ENCODE measurements around the gene NPFFR1.
"Not testable (repeated sequence)": the region's sequence is repeated elsewhere in the genome, so short reads cannot be mapped to it uniquely, and the experiment has no call there.

NPFFR1 gene

DNA sequence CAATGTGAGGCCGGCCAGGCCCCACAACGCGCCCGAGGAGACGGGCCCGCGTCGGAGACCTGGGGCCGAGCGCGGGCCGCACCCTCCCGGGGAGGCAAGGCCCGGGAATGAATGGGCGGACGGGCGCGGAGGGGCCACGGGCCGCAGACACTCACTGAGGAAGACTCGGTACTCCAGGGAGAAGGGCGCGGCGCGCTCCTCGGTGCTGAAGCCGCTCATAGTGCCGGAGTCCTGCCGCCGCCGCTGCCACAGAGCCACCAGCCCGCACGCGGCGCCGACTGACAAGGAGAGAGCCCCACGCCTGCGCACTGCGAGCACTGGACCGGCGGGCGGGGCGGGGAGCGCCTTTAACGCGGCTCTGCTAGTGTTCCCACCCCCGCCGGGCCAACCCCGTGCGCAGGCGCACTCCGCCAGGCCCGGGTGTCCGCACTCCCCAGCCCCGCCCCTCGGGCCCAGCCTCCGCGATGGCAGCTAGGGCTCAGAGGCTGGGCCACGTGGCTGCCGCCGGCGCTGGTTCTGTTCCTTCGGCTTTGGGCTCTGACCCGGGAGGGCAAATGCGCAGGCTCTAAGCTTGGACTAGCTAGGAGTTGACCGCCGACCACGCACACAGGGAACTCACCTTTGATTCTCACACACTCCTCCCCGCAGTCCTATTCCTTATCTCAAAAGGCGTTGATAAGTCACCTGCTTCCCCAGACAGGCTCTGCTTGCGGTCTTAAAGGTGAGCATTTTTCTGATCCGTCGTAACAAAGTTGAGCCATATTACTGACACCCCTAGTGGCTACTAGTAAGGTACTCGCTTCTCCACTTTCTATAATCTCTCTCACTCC lies 50.5 kb downstream of the NPFFR1 start, which contains the start of gene PPA1:
PPA1 (minus strand) TSS at position 321 of the 830 bp plus-strand sequence; CDS start at position 219, 102 bp downstream.
- H3K27me3 Mint-ChIP-seq, result peaks cover 0 to 9% of the 10 kb centered on the region in 2 donors

DNA sequence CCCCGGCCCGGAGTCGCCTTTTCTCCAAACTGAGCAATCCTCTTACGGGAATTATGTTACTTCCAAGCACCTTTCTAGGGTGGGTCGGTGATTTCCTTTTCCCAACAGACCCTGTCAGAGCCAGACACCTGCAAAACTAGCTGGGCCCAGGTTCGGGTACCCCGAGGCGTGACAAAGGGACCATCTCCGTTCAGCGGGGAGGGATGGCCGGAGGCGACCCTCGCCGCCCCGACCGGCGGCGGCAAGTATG lies 51.0 kb downstream of the NPFFR1 start:
- no peak for ATAC-seq (replicated peaks)
- Mint-ChIP-seq H3K4me1 (ENCODE audit: low read depth in 2 of 2) (peaks cover 8 to 14% of the 10 kb centered on the region in 2 donors), H3K4me3 (peak overlapping the region; percentile 87), H3K27ac (peak overlapping the region; percentile 80 to 88), H3K27me3 (peaks cover 0 to 9% of the 10 kb centered on the region in 2 donors), H3K36me3 (ENCODE audit: insufficient read depth) (peaks cover 9% of the 10 kb centered on the region), H3K9me3 (no peaks in the 10 kb centered on the region)
- DNase-seq, result no peak

More for the DNA sequence above, 50.5 kb downstream of the NPFFR1 start, which contains the start of gene PPA1:
- Mint-ChIP-seq H3K4me3 (peak within 1 kb of the TSS; percentile 87), H3K4me1 (ENCODE audit: low read depth in 2 of 2) (peaks cover 8 to 14% of the 10 kb centered on the region in 2 donors), H3K36me3 (ENCODE audit: insufficient read depth) (peaks cover 9% of the 10 kb centered on the region), H3K27ac (peak within 1 kb of the TSS; percentile 85 to 88), H3K9me3 (no peaks in the 10 kb centered on the region)
- ATAC-seq (replicated peaks) (peak; percentile 90), DNase-seq (peak; percentile 99 to 100 (median 99))

DNA sequence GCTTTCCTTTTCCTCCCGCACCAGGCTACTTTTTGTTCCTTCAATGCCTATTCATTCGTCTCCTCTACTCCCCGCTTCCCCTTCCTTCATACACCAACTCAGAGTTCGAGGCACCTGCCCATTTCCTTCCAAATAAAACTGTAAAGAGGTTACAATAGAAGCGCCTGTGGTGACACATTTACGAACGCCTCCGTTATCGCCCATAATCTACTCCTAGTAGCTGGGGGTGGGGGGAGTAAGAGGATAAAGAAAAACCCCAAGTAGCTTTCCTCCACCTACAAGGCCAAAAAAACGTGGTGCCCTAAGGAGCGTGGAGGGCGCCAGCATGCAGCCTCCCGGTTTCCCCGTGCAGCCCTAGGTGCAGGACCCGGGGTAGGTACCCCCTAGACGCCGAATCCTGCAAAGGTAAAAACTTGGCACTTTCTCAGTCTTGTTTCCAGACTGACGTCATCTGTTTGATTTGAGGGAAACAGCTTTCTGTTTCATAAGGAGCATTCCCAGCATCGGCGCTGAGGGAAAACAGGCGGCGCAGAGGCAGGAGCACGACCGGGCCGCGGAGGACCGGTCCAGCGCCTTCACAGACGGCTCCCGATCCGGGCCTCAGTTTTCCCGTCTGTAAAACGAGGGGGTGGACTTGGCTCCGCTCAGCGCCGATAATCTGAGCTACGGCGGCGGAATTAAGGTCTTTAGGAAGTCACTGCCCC lies 51.5 kb downstream of the NPFFR1 start:
- Mint-ChIP-seq H3K27ac (peak overlapping the region; percentile 80 to 88), H3K27me3 (peaks cover 0 to 5% of the 10 kb centered on the region in 2 donors), H3K36me3 (ENCODE audit: insufficient read depth) (peaks cover 9% of the 10 kb centered on the region), H3K4me1 (ENCODE audit: low read depth in 2 of 2) (peaks cover 8 to 14% of the 10 kb centered on the region in 2 donors), H3K9me3 (no peaks in the 10 kb centered on the region), H3K4me3 (peak overlapping the region; percentile 87)
- DNase-seq (peak; percentile 5 to 25 (median 20)), ATAC-seq (replicated peaks) (peak; percentile 6)

DNA sequence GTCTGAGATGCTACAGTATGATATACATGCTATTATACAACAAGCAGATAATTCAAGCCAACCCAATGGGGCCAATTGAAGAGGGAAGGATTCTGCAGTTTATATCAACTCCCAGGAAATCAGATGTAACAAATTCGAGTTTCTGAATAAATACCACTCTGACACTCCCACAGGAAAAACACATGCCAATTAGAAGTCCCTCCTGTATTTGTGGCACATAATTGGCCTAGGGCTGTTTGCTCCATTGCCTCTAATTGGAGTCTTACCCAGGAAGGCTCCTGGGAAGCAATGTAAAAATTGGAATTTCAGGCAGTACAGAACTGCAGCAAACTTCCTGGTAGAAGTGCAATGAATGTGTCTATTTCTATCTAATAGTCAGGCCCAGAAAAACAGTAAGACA lies 55.3 kb downstream of the NPFFR1 start:
- Mint-ChIP-seq H3K27ac (peak overlapping the region in 1 of 2 donors; percentile 62), H3K4me1 (ENCODE audit: low read depth in 2 of 2) (peaks cover 8 to 17% of the 10 kb centered on the region in 2 donors), H3K9me3 (no peaks in the 10 kb centered on the region), H3K4me3 (no peak overlapping the region), H3K27me3 (no peaks in the 10 kb centered on the region), H3K36me3 (ENCODE audit: insufficient read depth) (peaks cover 4% of the 10 kb centered on the region)
- DNase-seq, result no peak
- ATAC-seq (replicated peaks), result no peak

DNA sequence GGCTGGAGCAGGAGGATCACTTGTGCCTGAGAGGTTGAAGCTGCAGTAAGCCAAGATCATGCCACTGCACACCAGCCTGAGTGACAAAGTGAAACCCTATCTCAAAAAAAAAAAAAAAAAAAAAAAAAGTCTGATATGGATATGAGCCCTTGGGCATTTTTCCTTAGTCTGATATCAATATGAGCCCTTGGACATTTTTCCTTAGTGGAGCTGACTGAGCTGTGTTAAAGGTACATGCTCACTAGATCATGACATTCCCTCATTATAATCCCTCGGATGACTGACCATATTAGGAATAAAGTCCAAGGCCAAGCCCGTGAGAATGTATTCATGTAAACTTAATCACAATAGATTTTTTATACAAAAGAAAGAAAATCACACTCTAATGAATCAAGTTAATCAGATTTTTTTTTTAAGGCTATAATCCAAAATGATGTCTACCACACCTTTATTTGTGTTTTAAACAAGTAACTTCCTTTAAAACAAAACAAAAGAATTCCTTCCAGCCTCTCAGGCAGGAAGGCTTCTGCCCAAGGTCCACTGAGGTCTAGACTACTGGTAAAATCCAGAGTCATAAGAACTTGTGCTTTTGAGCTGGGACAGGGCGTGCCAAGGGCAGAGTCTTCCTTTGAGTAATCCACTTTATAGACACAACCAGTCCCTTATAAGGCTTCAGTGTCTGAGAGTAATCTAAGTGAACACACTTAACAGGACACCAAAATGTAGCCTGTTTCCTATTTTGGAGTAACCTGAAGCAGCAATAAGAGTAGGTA lies 56.1 kb downstream of the NPFFR1 start:
- H3K9me3 Mint-ChIP-seq, result no peaks in the 10 kb centered on the region
- peaks cover 4% of the 10 kb centered on the region for H3K36me3 Mint-ChIP-seq (ENCODE audit: insufficient read depth)
- no peak overlapping the region for H3K4me3 Mint-ChIP-seq
- no peaks in the 10 kb centered on the region for H3K27me3 Mint-ChIP-seq
- no peak for ATAC-seq (replicated peaks)
- DNase-seq, result no peak
- H3K27ac Mint-ChIP-seq, result no peak overlapping the region
- peaks cover 10 to 17% of the 10 kb centered on the region in 2 donors for H3K4me1 Mint-ChIP-seq (ENCODE audit: low read depth in 2 of 2)

DNA sequence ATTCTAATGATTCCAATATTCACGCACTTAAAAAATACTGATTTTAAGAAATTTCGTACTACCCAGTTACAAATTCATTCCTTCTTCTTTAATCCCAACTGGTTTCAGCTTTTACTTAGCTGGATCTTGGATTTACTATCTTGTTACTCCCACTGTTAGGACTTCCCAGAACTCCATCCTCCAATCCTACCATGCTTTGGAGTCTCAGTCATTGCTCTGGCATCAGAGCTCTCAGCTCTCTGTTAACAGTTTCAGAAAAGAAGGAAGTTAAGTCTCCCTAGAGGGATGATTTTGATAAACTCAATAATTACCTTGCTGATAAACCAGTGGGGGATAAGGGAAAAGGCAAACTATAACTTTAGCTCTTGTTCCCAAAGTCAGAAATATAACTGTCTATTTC lies 60.1 kb downstream of the NPFFR1 start:
- no peak overlapping the region for H3K4me3 Mint-ChIP-seq
- DNase-seq (no peak), ATAC-seq (replicated peaks) (no peak)
- no peaks in the 10 kb centered on the region for H3K27me3 Mint-ChIP-seq
- H3K9me3 Mint-ChIP-seq, result no peaks in the 10 kb centered on the region
- no peak overlapping the region for H3K27ac Mint-ChIP-seq
- H3K4me1 Mint-ChIP-seq (ENCODE audit: low read depth in 2 of 2), result peaks cover 12 to 14% of the 10 kb centered on the region in 2 donors
- H3K36me3 Mint-ChIP-seq (ENCODE audit: insufficient read depth), result peaks cover 4% of the 10 kb centered on the region

DNA sequence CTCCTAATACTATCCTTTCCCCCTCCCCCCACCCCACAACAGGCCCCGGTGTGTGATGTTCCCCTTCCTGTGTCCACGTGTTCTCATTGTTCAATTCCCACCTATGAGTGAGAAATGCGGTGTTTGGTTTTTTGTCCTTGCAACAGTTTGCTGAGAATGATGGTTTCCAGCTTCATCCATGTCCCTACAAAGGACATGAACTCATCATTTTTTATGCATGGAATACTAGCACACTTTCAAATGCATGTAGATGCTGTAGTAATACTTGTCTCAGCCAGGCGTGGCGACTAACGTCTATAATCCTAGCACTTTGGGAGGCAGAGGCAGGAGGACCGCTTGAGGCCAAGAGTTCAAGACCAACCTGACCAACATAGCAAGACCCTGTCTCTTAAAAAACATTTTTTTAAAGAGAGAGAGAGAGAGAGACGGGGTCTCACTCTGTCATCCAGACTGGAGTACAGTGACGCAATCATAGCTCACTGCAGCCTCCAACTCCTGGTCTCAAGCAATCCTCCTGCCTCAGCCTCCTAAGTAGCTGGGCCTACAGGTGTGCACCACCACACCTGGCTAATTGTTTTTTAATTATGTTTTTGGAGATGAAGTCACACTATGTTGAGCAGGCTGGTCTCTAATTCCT lies 60.9 kb downstream of the NPFFR1 start:
- not testable (repeated sequence) for H3K9me3 Mint-ChIP-seq; H3K27me3 Mint-ChIP-seq; H3K4me3 Mint-ChIP-seq; H3K36me3 Mint-ChIP-seq (ENCODE audit: insufficient read depth); DNase-seq; ATAC-seq (replicated peaks)
- H3K4me1 Mint-ChIP-seq (ENCODE audit: low read depth in 2 of 2), result peaks cover 12 to 13% of the 10 kb centered on the region in 2 donors
- H3K27ac Mint-ChIP-seq, result peak overlapping the region in 1 of 2 donors; percentile 71

DNA sequence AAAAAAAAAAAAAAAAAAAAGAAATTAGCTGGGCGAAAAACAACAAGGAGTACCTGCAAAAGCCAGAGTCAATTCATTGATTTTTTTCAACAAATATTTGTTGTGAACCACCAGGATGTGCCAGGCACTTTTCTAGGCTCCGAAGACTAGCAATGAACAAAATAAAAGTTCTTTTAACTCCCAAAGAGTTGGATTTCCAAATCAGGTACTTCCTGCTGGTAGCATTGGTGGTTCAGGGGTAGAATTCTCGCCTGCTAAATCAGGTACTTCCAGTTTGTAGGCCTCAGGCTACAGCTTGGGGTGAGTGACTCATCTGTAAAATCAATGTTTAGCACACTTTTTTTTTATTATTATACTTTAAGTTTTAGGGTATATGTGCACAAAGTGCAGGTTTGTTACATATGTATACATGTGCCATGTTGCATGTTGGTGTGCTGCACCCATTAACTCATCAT lies 61.4 kb downstream of the NPFFR1 start:
- Mint-ChIP-seq H3K4me3 (no peak overlapping the region), H3K27me3 (no peaks in the 10 kb centered on the region), H3K9me3 (no peaks in the 10 kb centered on the region), H3K27ac (peak overlapping the region in 1 of 2 donors; percentile 71), H3K4me1 (ENCODE audit: low read depth in 2 of 2) (peaks cover 12 to 13% of the 10 kb centered on the region in 2 donors), H3K36me3 (ENCODE audit: insufficient read depth) (peaks cover 4% of the 10 kb centered on the region)
- ATAC-seq (replicated peaks), result no peak
- DNase-seq, result no peak

DNA sequence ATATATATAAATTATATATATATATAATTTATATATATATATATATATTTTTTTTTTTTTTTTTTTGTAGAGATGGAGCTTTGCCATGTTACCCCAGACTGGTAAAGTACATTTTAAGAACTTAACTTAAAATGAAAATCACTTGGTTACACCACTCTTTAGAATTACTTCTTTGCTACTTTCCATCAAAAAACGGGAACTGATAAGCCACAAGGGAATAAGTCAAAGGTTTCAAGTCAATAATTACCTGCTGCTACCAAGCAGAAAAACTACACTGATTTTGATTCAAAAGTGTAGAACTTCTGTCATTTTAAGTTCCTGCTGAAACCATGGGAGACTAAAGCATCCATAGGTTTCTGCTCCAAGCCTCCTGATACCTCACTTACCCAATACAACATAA lies 62.8 kb downstream of the NPFFR1 start:
- no peaks in the 10 kb centered on the region for H3K27me3 Mint-ChIP-seq
- peaks cover 12 to 13% of the 10 kb centered on the region in 2 donors for H3K4me1 Mint-ChIP-seq (ENCODE audit: low read depth in 2 of 2)
- DNase-seq (no peak), ATAC-seq (replicated peaks) (no peak)
- H3K27ac Mint-ChIP-seq, result peak overlapping the region; percentile 48 to 59
- H3K4me3 Mint-ChIP-seq, result peak overlapping the region; percentile 1 to 46
- peaks cover 12% of the 10 kb centered on the region for H3K36me3 Mint-ChIP-seq (ENCODE audit: insufficient read depth)
- no peaks in the 10 kb centered on the region for H3K9me3 Mint-ChIP-seq

DNA sequence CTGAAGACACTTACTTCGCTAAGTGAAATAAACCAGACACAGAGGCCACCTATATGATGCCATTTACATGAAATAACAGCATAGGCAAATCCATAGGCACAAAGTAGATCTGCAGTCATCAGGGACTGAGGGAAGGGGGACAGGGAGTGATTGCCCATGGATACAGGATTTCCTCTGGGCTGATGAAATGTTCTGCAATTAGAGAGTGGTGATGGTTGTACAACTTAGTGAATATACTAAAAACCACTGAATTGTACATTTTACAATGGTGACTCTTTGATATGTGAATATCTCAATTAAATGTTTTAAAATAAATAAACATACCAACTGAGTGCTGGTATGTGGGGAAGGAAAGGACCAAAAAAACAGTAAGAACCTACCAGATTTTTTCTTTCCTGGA lies 70.9 kb downstream of the NPFFR1 start:
- peaks cover 41% of the 10 kb centered on the region for H3K36me3 Mint-ChIP-seq (ENCODE audit: insufficient read depth)
- no peak overlapping the region for H3K4me3 Mint-ChIP-seq
- H3K4me1 Mint-ChIP-seq (ENCODE audit: low read depth in 2 of 2), result no peaks in the 10 kb centered on the region
- no peaks in the 10 kb centered on the region for H3K9me3 Mint-ChIP-seq
- ATAC-seq (replicated peaks) (no peak), DNase-seq (no peak)
- H3K27ac Mint-ChIP-seq, result peak overlapping the region in 1 of 2 donors; percentile 16
- H3K27me3 Mint-ChIP-seq, result no peaks in the 10 kb centered on the region

DNA sequence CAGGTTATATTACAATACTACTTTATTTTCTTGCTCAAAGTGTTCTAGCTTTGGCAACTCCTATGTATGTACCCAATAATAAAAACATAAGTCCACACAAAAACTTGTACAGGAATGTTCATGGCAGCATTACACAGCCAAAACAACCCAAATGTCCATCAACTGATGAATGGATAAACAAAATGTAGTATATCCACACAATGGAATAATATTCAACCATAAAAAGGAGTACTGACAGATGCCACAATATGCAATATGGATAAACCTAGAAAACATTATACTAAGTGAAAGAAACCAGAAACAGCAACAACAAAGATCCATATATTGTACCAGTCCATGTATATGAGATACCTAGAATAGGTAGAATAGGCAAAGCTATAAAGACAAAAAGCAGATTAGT lies 71.5 kb downstream of the NPFFR1 start:
- no peak overlapping the region for H3K4me3 Mint-ChIP-seq
- no peaks in the 10 kb centered on the region for H3K27me3 Mint-ChIP-seq
- H3K36me3 Mint-ChIP-seq (ENCODE audit: insufficient read depth), result peaks cover 47% of the 10 kb centered on the region
- no peak for DNase-seq
- no peak for ATAC-seq (replicated peaks)
- H3K27ac Mint-ChIP-seq, result peak overlapping the region in 1 of 2 donors; percentile 16
- H3K4me1 Mint-ChIP-seq (ENCODE audit: low read depth in 2 of 2), result no peaks in the 10 kb centered on the region
- no peaks in the 10 kb centered on the region for H3K9me3 Mint-ChIP-seq

DNA sequence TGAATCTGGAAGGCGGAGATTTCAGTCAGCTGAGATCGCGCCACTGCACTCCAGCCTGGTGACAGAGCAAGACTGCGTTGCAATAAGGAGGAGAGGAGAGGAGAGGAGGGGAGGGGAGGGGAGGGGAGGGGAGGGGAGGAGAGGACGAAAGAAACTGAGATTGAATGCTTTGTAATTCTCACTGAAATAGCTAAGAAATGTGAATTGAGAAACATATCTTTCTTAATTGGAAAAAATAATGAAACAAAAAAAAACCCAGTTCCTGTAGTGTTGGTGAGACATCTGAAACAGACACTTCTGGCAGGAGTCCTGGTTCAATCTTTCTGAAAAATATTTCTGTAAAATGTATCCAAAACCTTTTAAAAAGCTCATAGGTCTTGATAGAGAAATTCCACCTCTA lies 77.0 kb downstream of the NPFFR1 start:
- ATAC-seq (replicated peaks) (no peak), DNase-seq (no peak)
- no peak overlapping the region for H3K27ac Mint-ChIP-seq
- H3K4me3 Mint-ChIP-seq, result no peak overlapping the region
- H3K36me3 Mint-ChIP-seq (ENCODE audit: insufficient read depth), result peaks cover 67% of the 10 kb centered on the region
- H3K4me1 Mint-ChIP-seq (ENCODE audit: low read depth in 2 of 2), result no peaks in the 10 kb centered on the region
- no peaks in the 10 kb centered on the region for H3K9me3 Mint-ChIP-seq
- H3K27me3 Mint-ChIP-seq, result no peaks in the 10 kb centered on the region

DNA sequence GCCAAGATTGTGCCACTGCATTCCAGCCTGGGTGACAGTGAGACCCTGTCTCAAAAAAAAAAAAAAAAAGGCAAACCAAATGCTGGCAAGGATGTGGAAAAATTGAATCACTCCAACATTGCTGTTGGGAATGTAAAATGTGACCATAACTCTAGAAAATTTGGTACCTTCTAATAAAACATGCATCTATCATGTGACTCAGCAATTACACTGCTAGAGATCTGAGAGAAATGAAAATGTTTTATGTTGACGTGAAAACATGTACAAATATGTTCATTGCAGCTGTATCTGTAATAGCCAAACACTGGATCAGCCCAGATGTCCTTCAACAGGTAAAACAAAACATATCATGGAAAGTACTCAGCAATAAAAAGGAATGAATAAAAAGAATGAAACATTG lies 82.7 kb downstream of the NPFFR1 start:
- H3K27ac Mint-ChIP-seq, result peak overlapping the region in 1 of 2 donors; percentile 49
- no peak overlapping the region for H3K4me3 Mint-ChIP-seq
- H3K4me1 Mint-ChIP-seq (ENCODE audit: low read depth in 2 of 2), result peaks cover 15 to 26% of the 10 kb centered on the region in 2 donors
- no peaks in the 10 kb centered on the region for H3K27me3 Mint-ChIP-seq
- H3K9me3 Mint-ChIP-seq, result no peaks in the 10 kb centered on the region
- ATAC-seq (replicated peaks) (no peak), DNase-seq (no peak)
- H3K36me3 Mint-ChIP-seq (ENCODE audit: insufficient read depth), result peaks cover 51% of the 10 kb centered on the region

Data from effector memory CD8-positive, alpha-beta T cell (primary cell).